ENCODE results near the gene RIPK1.
A peak's percentile ranks its signal among the peaks of the same experiment; 100 is the strongest.

Gene RIPK1

DNA sequence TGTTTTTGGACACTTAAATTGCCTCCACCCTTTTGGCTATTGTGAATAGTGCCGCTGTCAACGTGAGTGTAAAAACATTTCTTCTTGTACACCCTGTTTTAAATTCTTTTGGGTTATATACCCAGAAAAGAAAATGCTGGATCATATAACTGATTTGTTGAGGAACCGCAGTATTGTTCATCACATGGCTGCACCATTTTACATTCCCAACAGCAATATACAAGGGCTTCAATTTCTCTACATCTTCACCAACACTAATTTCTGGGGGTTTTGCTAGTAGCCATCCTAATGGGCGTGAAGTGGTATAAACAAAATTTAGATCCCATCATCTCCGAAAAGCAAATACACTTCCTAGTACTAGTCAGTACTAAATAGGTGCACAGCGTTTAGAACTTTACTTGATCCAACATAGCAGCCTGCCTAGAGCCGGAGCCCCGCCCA is 49.6 kb downstream of the RIPK1 start:
- Histone ChIP-seq H3K4me3 (peak overlapping the region; percentile 69 to 98 (median 84)), H3K36me3 (peaks cover 21 to 32% (median 26%) of the 10 kb centered on the region in 11 experiments), H3K27me3 (no peaks in the 10 kb centered on the region), H3K27ac (peak overlapping the region; percentile 59 to 88 (median 80); a peak in 21 of 22 replicates), H3K9ac (peak overlapping the region; percentile 78 to 91 (median 83)), H4K20me1 (peaks cover 0 to 15% (median 0%) of the 10 kb centered on the region in 11 experiments; a peak in 3 of 22 replicates), H3K9me3 (replicated peaks in 1 of 11) (no peaks in the 10 kb centered on the region), H3K4me2 (peak overlapping the region; percentile 56 to 91 (median 71)), H3K4me1 (peaks cover 21 to 32% (median 30%) of the 10 kb centered on the region in 10 experiments)
- no peak for TF ChIP-seq Cebpa-rat (IDR thresholded peaks at IDR 0.05)

DNA sequence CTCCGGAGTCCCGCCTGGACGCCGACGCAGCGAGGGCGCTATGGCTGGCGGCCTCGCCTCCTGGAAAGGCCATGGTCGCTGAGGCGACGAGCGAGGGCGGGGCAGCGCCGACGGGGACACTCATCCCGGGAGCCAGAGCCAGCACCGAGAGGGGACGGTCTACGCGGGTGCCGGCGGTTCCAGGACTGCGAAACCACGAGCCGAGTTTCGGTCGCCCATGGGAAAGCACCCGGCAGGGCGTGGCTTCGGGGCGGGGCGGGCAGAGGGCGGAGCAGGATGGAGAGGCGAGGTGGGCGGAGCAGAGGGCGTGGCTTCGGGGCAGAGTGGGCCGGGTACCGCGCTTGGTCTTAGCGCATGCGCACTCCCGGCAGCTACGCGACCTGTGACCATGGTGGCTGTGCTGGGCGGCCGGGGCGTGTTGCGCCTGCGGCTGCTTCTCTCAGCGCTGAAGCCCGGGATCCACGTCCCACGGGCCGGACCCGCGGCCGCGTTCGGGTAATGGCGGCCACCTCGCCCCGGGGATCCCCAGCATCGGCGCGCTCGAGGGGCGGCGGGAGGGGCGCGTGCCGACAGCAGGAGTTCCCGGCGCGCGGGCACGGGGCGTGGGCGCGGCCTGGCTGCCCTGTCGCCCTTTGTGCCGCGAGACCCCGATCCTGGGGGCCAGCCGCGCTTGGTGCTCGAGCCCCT is 50.2 kb downstream of the RIPK1 start, which contains the start of gene BPHL:
Gene BPHL (plus strand): TSS at position 359 of the 687 bp plus-strand sequence. CDS start 30 bp downstream, at position 389.
- Histone ChIP-seq H3K27me3 (no peaks in the 10 kb centered on the region), H3K4me2 (peak within 1 kb of the TSS; percentile 83 to 96 (median 91)), H3K9me3 (replicated peaks in 1 of 11) (no peaks in the 10 kb centered on the region), H4K20me1 (peaks cover 0 to 10% (median 0%) of the 10 kb centered on the region in 11 experiments; a peak in 3 of 22 replicates), H3K4me3 (peak within 1 kb of the TSS; percentile 69 to 98 (median 84)), H3K27ac (peak within 1 kb of the TSS; percentile 59 to 88 (median 80)), H3K4me1 (peaks cover 21 to 30% (median 28%) of the 10 kb centered on the region in 10 experiments), H3K9ac (peak within 1 kb of the TSS; percentile 78 to 91 (median 83)), H3K36me3 (peaks cover 15 to 26% (median 20%) of the 10 kb centered on the region in 11 experiments)
- TF ChIP-seq Cebpa-rat (IDR thresholded peaks at IDR 0.05), result no peak

DNA sequence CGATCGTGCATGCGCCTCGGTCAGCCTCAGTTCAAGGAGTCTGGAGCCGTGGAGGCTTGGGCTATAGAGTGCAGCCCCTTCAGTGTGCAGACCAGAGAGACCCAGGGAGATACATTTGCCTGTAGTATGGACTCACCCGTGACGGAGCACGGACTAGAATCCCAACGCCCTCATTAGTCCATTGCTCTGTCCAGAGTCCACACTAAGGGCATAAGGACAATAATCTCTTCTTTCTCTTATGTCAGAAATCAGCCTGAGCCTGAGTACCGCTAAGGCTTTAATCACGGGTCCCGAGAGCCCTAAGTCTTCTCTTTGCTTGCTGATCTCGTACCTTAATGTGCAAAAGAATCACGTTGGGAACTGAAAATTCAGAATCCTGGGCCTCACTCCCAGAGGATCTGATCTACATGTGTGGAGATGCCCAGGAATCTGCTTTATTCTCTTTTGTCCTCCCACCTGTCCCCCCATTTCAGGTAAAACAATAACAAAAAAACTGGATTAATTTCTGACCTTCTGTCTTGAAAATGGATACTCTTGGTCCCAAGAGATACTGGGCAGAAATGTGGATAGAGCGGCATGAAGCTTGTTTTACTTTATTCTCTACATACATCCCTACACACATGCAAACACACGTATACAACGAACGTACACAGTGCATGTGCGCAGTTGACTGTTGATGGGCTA is 50.9 kb downstream of the RIPK1 start:
- peak overlapping the region; percentile 83 to 96 (median 91) for H3K4me2 ChIP-seq
- H4K20me1 ChIP-seq, result peaks cover 0 to 8% (median 0%) of the 10 kb centered on the region in 11 experiments; a peak in 3 of 22 replicates
- peaks cover 21 to 30% (median 26%) of the 10 kb centered on the region in 10 experiments for H3K4me1 ChIP-seq
- no peaks in the 10 kb centered on the region for H3K27me3 ChIP-seq
- peak overlapping the region; percentile 78 to 91 (median 83) for H3K9ac ChIP-seq
- H3K36me3 ChIP-seq, result peaks cover 8 to 19% (median 13%) of the 10 kb centered on the region in 11 experiments; a peak in 21 of 22 replicates
- TF ChIP-seq Cebpa-rat (IDR thresholded peaks at IDR 0.05), result no peak
- H3K9me3 ChIP-seq (replicated peaks in 1 of 11), result no peaks in the 10 kb centered on the region
- peak overlapping the region; percentile 69 to 98 (median 84) for H3K4me3 ChIP-seq
- peak overlapping the region; percentile 59 to 88 (median 80) for H3K27ac ChIP-seq

DNA sequence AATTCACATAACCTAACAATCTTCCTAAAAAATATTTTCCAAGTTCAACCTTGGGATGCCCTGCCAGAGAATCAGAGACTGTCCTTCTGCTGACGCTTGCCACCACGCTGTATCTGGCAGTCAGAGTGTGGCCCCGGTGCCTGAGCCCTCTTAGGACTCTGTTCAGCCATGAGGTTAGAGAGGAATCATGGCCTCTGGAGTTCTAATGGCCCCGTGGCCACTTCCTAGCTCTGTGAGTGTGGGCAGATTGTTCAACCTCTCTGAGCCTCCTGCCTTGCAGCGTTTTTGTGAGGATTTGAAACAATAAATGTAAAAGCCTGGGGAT is 52.4 kb downstream of the RIPK1 start:
- TF ChIP-seq Cebpa-rat (IDR thresholded peaks at IDR 0.05), result no peak
- H3K27ac ChIP-seq, result no peak overlapping the region
- H3K27me3 ChIP-seq, result no peaks in the 10 kb centered on the region
- H3K4me1 ChIP-seq, result peaks cover 25 to 42% (median 34%) of the 10 kb centered on the region in 10 experiments
- no peaks in the 10 kb centered on the region for H3K9me3 ChIP-seq (replicated peaks in 1 of 11)
- H4K20me1 ChIP-seq, result no peaks in the 10 kb centered on the region
- no peak overlapping the region for H3K9ac ChIP-seq
- peaks cover 0 to 4% (median 0%) of the 10 kb centered on the region in 11 experiments; a peak in 1 of 22 replicates for H3K36me3 ChIP-seq
- H3K4me2 ChIP-seq, result no peak overlapping the region
- H3K4me3 ChIP-seq, result no peak overlapping the region

DNA sequence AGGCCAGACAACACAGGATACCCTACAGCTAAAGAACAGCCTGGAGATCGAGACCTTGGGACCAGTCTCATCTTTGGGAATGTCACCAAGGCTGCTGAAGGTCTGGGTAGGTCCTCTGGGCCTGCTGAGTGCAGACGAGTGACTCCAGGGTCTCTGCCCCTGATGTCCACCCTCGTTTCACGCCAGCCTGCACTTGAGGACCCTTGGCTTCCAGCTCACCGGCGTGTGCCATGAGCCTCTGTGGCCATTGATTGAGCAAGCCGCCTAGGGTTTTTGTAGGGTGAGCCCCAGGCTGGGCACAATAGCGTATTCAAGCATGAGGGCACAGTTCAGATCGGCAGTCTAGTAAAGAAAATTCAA is 54.5 kb downstream of the RIPK1 start:
- Histone ChIP-seq H3K27ac (no peak overlapping the region), H3K36me3 (no peaks in the 10 kb centered on the region), H3K27me3 (no peaks in the 10 kb centered on the region), H3K9ac (no peak overlapping the region), H3K4me1 (peaks cover 9 to 38% (median 26%) of the 10 kb centered on the region in 10 experiments), H3K9me3 (replicated peaks in 1 of 11) (no peaks in the 10 kb centered on the region), H3K4me3 (no peak overlapping the region), H3K4me2 (no peak overlapping the region), H4K20me1 (no peaks in the 10 kb centered on the region)
- no peak for TF ChIP-seq Cebpa-rat (IDR thresholded peaks at IDR 0.05)

DNA sequence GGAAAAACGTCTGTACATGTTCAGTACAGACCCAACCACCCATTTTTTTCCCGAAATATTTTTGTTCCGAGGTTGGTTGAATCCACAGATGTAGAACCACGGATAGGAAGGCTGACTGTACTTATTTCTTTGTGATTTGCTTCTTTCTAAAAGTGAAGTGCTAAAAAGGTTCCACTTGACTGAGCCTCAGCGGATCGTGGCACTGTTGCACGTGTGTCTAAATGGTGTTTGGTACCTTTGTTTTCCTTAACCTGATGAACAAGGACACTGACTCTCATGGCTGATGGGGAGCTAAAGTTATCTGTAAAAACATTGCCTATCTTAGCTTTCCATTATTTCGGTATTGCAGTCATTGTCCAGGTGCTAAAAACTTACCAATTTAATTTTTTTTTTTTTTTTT is 56.4 kb downstream of the RIPK1 start:
- H3K4me3 ChIP-seq, result no peak overlapping the region
- H3K9ac ChIP-seq, result 0 out of 22 replicates have a peak overlapping the region, but pooled peaks of 2 of the 11 experiments have one; percentile 1 to 2
- no peaks in the 10 kb centered on the region for H3K27me3 ChIP-seq
- H4K20me1 ChIP-seq, result no peaks in the 10 kb centered on the region
- peaks cover 0 to 17% (median 11%) of the 10 kb centered on the region in 11 experiments; a peak in 10 of 22 replicates for H3K36me3 ChIP-seq
- H3K27ac ChIP-seq, result no peak overlapping the region
- H3K4me2 ChIP-seq, result peak overlapping the region in 8 of 11 experiments; percentile 11 to 57 (median 45); a peak in 15 of 22 replicates
- TF ChIP-seq Cebpa-rat (IDR thresholded peaks at IDR 0.05), result no peak
- H3K9me3 ChIP-seq (replicated peaks in 1 of 11), result no peaks in the 10 kb centered on the region
- H3K4me1 ChIP-seq, result peaks cover 2 to 30% (median 16%) of the 10 kb centered on the region in 10 experiments; a peak in 18 of 20 replicates

DNA sequence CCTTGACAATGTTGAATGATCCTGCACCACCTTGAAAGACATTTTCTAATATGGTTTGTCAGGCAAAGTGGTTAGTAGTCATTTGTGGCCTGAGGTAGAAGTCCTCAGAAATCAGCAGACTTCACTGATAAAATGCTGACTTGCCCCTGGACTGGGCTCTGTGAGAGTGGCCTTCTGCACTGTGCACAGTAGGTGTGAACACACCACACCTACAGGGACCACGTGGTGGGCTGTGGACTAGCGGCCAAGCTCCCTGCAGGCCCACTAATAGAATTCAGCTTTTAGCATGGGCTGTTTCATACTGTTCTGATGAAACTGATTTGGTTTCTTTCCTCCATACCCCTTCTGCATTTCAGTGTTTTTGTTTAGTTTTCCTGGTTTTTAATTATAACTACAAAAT is 57.5 kb downstream of the RIPK1 start:
- Histone ChIP-seq H3K9me3 (replicated peaks in 1 of 11) (no peaks in the 10 kb centered on the region), H3K9ac (0 out of 22 replicates have a peak overlapping the region, but pooled peaks of 2 of the 11 experiments have one; percentile 10 to 11), H4K20me1 (no peaks in the 10 kb centered on the region), H3K4me3 (no peak overlapping the region), H3K27ac (no peak overlapping the region), H3K36me3 (peaks cover 0 to 26% (median 17%) of the 10 kb centered on the region in 11 experiments; a peak in 11 of 22 replicates), H3K4me2 (no peak overlapping the region), H3K27me3 (no peaks in the 10 kb centered on the region), H3K4me1 (peaks cover 0 to 27% (median 15%) of the 10 kb centered on the region in 10 experiments; a peak in 14 of 20 replicates)
- no peak for TF ChIP-seq Cebpa-rat (IDR thresholded peaks at IDR 0.05)

DNA sequence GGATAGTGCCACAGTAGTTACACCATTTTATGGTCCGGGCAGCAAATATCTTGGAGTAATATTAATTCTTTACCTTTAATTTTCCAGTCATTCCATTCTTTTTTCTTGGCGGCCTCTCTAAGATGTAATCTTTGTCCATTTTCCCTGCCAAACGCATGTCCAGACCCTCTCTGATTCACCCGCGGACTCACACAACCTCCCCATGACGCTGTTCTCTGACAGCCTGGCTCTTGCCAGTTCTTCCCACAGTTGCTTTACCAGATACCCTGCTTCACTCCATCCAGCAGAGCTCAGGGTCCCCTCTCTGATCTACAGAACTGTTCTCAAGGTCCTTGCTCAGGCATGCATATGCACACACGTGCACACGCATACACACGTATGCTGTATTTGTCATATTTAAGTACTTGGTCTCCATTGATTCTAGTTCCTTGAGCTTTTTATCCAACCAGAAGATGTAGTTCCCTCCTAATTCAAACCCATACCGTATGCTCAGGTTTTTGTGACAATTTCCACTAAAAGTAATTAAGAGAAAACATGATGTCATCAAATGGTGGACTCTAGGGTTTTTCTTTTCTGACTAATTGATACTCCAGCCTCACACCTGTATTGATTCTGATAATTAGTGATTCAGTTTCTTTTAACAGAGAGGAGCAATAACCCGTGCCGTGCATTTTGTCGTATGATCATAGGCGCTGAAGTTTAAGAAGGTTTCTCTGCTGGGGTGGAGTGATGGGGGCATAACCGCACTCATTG is 60.2 kb downstream of the RIPK1 start:
- H3K27ac ChIP-seq, result no peak overlapping the region
- no peaks in the 10 kb centered on the region for H3K9me3 ChIP-seq (replicated peaks in 1 of 11)
- H3K36me3 ChIP-seq, result peaks cover 0 to 46% (median 23%) of the 10 kb centered on the region in 11 experiments; a peak in 13 of 22 replicates
- no peak overlapping the region for H3K9ac ChIP-seq
- no peak overlapping the region for H3K4me3 ChIP-seq
- H4K20me1 ChIP-seq, result no peaks in the 10 kb centered on the region
- no peaks in the 10 kb centered on the region for H3K27me3 ChIP-seq
- peaks cover 0 to 27% (median 15%) of the 10 kb centered on the region in 10 experiments; a peak in 14 of 20 replicates for H3K4me1 ChIP-seq
- no peak overlapping the region for H3K4me2 ChIP-seq
- TF ChIP-seq Cebpa-rat (IDR thresholded peaks at IDR 0.05), result no peak
